GM19324 (cell line): ENCODE results near the gene TFF2.

Experiments
- ATAC-seq: cut with Tn5 transposase; IDR thresholded peaks from one replicate; pipeline ENCODE4 v1.9.1; 2021; ENCODE audit warnings: mild to moderate bottlenecking, moderate library complexity; ENCODE audit not compliant: unreplicated experiment, low FRiP score

Gene TFF2

GRCh38 chr21:42367367-42368165 lies 16.8 kb upstream of the TFF2 start:
- ATAC-seq = no peak

- ATAC-seq = no peak
These were observed 15.7 kb upstream of the TFF2 start, which contains the start of gene TFF1 for GRCh38 chr21:42366292-42367010. Gene TFF1 (minus strand): TSS chr21:42366535. CDS start chr21:42366495, 40 bp downstream.

GRCh38 chr21:42365770-42366169 lies 15.0 kb upstream of the TFF2 start:
- ATAC-seq = no peak

DNA sequence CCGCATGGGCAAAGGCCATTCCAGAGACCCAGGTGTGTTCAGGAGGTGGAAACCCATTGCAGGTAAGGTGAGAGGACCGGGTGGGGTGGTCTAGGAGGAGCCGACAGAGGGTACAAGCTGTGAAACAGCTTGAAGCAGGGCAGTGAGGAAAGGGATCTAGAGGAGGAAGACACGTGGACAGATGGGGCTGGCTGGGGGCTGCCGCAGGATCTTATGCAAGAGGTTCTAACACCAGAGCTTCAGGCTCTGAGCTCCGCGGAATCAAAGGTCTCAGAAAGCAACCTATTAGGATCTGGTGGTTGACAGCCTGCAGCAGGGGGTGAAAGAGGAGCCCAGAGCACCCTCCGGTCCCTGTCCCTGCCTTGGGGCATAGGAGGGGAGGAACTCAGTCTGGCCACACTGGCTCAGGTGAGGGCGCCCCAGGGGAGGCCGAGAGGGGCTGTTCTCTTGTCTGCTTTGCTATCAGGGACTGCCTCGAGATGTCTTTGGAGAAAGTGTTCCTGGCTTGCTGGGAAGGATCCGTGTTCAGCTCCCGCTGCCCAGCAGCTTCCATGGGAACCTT lies 13.6 kb upstream of the TFF2 start:
- no peak for ATAC-seq

DNA sequence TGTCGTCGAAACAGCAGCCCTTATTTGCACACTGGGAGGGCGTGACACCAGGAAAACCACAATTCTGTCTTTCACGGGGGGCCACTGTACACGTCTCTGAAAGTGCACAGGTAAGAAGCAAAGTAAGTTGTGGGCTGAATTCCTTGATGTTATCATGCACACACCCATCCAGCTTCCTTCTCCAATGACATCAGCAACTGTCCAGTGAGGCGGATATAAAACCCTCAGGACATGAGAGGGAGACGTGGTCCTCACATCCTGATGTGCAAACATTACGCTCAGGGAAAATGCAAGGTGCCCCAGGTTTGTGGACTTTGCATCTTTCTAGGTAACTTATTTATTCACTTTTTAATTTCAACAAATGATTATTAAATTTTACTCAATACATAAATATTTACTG lies 12.5 kb upstream of the TFF2 start:
- ATAC-seq = no peak

GRCh38 chr21:42362700-42363099 lies 11.9 kb upstream of the TFF2 start:
- ATAC-seq = no peak

GRCh38 chr21:42362198-42362597 lies 11.4 kb upstream of the TFF2 start:
- ATAC-seq = no peak

DNA sequence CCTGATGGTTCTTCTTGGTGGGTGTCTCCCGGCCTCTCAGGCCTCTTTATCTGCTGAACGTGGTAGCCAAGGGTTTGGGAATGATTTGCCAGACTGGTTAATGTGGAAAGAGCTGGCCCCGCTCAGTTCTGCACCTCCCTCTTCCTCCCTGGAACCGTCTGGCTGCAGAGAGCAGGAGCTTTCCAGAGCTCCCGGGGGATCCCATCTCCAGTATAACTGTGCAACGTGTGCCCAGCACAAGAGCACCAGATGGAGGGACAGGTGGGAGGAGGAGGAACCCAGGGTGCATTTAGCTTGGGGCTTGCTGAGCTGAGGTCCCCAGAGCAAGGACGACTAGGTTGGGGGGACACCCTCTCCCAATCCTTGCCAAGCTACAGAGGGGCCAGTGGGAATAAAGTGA lies 10.5 kb upstream of the TFF2 start:
- ATAC-seq = no peak

- no peak for ATAC-seq
These were observed 9.5 kb upstream of the TFF2 start for GRCh38 chr21:42360317-42360716.

DNA sequence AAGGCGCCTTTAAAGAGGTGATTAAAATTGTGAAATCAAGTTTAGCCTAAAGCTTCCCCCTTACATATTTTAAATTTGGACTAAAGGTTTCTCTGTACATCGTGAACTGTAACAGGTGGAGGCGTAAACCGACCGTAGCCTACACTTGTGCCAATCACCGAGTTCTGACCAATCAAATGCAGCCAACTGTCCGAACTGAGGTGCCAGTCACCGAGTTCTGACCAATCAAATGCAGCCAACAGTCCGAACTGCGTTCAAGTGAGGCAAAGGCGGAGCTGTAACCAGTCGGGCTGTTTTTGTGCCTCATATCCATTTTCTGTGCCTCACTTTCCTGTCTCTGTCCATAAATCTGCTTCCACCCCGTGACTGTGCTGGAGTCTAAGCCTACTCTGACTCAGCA lies 8.1 kb upstream of the TFF2 start:
- no peak for ATAC-seq

DNA sequence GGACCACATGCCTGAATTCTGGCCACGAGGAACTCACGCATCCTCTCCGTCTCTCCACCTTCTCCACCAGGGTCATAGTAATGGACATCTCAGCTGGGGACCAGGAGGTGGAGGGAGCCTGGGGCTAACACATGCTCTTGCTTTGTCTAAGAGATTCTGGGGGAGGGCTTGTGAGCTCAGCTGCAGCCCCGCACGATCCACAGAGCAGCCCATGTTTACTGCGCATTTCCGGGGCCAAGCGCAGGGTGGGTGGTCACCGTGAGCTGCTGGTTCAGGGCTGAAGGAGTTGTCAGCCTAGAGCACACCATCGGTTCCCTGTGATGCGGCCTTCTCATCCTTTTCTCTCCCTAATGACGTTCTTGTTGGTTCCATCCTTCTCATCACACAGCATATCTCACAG lies 7.5 kb upstream of the TFF2 start:
- no peak for ATAC-seq

DNA sequence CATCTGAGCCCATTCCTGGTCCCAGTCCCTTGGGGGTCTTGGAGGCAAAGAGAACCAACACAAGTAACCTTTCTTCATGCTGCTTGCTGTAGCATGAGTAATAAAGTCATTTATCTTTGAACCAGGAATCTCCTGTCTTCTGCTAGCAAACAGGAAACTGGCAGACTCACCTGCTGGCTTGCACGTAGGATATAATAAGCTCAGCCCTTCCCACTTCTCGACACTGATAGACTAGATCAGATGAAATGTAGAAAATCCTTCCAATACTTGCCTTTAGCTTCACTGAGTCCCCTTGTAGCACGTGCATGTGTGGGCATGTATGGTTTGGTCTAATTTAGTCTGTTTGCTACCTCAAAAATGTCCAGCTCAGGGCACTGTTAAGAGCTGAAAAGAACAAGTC lies 6.5 kb upstream of the TFF2 start:
- ATAC-seq = no peak

DNA sequence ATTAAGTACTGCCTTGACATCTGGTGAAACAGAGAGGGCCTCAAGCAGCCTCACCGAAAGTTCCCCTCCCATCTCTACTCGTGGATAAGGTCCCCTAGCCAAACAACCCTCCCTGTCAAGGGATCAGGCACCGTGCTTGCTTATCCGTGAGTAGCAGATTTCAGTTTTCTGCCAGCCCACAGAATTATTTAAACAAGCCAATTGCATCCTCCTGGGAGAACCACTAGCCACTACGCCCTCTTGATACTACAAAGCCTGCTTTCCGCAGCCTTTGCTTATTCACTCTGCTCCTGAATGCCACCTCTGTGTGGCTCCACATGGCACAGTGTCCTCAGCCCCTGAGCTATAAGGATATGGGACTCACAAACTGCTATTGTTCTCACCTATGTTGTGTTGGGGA lies 5.9 kb upstream of the TFF2 start:
- ATAC-seq = no peak

DNA sequence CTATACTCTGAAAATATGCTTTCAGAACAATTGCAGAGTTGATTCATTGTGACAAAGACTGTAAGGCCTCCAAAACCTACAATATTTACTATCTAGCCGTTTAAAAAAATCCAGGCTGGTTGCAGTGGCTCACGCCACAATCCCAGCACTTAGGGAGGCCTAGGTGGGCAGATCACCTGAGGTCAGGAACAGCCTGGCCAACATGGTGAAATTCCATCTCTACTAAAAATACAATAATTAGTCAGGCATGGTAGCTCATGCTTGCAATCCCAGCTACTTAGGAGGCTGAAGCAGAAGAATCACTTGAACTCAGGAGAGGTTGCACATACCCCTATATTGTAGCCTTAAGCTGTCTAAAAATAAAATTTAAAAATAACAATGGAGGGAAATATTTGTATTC lies 5.3 kb upstream of the TFF2 start:
- ATAC-seq = no peak

- no peak for ATAC-seq
These were observed 2.8 kb upstream of the TFF2 start for GRCh38 chr21:42353623-42354022.

- ATAC-seq = no peak
These were observed 1.8 kb upstream of the TFF2 start for GRCh38 chr21:42352441-42353095.

- no peak for ATAC-seq
These were observed 1.0 kb upstream of the TFF2 start for GRCh38 chr21:42351626-42352440.

DNA sequence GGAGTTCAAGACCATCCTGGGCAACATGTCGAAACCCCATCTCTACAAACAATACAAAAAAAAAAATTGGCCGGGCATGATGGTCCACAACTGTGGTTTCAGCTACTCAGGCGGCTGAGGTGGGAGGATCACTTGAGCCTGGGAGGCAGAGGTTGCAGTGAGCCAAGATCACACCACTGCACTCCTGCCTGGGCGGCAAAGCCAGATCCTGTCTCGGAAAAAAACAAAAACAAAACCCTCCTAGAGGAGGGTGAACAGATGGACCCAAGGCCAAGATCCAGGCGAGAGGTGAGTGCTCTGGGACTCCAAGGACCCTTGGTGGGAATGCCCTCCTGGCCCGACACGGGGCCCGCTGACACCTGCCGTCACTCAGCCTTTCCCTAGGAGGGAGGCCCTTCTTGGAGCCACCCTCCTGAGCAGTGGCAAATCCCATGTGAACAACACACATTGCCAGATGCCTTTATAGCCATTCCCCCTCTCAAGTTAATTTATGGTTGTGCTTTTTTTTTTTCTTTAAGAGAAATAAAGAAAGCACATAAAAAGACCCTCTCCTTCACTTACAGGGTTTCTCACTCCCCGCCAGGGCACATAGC lies 380 bp downstream of the TFF2 start:
- no peak for ATAC-seq

DNA sequence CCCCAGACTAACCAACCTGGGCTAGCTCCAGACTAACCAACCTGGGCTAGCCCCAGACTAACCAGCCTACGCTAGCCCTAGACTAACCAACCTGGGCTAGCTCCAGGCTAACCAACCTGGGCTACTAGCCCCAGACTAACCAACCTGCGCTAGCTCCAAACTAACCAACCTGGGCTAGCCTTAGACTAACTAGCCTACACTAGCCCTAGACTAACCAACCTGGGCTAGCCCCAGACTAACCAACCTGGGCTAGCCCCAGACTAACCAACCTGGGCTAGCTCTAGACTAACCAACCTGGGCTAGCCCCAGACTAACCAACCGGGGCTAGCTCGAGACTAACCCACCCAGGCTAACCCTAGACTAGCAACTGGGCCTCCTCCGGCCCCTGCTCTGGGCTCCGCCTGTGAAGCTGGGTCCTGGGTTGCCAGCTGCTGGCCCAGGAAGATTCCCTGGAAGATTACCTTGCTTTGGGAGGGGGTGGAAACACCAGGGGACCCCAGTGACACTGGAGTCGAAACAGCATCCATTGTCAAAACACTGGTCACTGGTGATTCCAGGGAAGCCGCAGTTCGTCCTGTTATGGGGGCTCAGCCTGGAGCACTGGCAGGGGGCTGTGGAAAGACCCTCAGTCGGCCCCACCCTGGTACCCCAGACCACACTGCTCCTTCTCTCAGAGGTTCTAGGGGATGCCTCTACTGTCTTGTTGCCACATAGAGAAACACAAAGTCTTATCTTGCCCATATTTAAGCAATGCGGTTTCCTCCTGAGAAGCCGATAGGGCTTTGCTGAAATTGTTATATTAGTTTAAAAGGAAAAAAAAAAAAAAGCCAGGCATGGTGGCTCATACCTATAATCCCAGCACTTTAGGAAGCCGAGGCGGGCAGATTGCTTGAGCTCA lies 1.1 kb downstream of the TFF2 start:
- ATAC-seq = no peak
